CD14-positive monocyte (primary cell): Measurements from ENCODE around the gene CENPF. TPM values are rescaled to one million over a fixed set of nuclear protein-coding genes. Genes with fewer than 3 reads are reported as not detected.

ENCODE experiments used
- DNase-seq, 3 donors: peaks; one replicate each; pipeline ENCODE4 v3.0.0-alpha.2; 2011 to 2022
- H2AFZ ChIP-seq: 2 replicates; pipeline ENCODE4 v1.6.0; 2012; ENCODE audit warnings: mild to moderate bottlenecking, low read depth, low read length, inconsistent platforms; ENCODE audit not compliant: insufficient read depth, poor library complexity, severe bottlenecking
- H3K27ac ChIP-seq, 2 donors: 1 replicate in 1 of 2; 2 replicates in 1 of 2; pipeline ENCODE4 v1.5.1; 2012 to 2013; ENCODE audit warnings: low read length in 2 of 2, control low read depth in 1 of 2, inconsistent platforms in 1 of 2, low read depth in 1 of 2, mild to moderate bottlenecking in 1 of 2
- H3K27me3 ChIP-seq, 2 donors: one replicate each; pipeline versions ENCODE4 v1.6.0 to v1.6.1; 2011 to 2013; ENCODE audit warnings: low read length in 2 of 2; ENCODE audit not compliant: control insufficient read depth in 2 of 2, insufficient read depth in 2 of 2
- H3K36me3 ChIP-seq, 2 donors: replicated peaks in 1 of 2; 1 replicate in 1 of 2; 2 replicates in 1 of 2; pipeline versions ENCODE4 v1.5.1 to v1.6.1; 2012 to 2013; ENCODE audit warnings: low read length in 2 of 2, control low read depth in 1 of 2, inconsistent platforms in 1 of 2, mild to moderate bottlenecking in 1 of 2; ENCODE audit not compliant: insufficient read depth in 2 of 2, control insufficient read depth in 1 of 2
- H3K4me1 ChIP-seq, 2 donors: 1 replicate in 1 of 2; 2 replicates in 1 of 2; pipeline versions ENCODE4 v1.5.1 to v1.6.1; 2012 to 2013; ENCODE audit warnings: low read length in 2 of 2, control low read depth in 1 of 2, inconsistent platforms in 1 of 2, mild to moderate bottlenecking in 1 of 2, moderate library complexity in 1 of 2; ENCODE audit not compliant: insufficient read depth in 2 of 2, control insufficient read depth in 1 of 2
- H3K4me2 ChIP-seq: replicated peaks from 2 replicates; pipeline ENCODE3; 2012; ENCODE audit warnings: low read length, moderate library complexity, mild to moderate bottlenecking; ENCODE audit not compliant: poor library complexity, severe bottlenecking; ENCODE audit errors: extremely low read depth
- H3K4me3 ChIP-seq, 3 experiments: fragments of 200-600 bp in 1 of 3; sonication (generic) in 1 of 3; replicated peaks in 1 of 3; 1 replicate in 2 of 3; 2 replicates in 1 of 3; pipeline ENCODE4 v1.5.1; 2011 to 2013; ENCODE audit warnings: low read length in 3 of 3, mild to moderate bottlenecking in 3 of 3, control low read depth in 2 of 3, low read depth in 2 of 3, inconsistent platforms in 1 of 3, moderate library complexity in 1 of 3
- H3K79me2 ChIP-seq: 2 replicates; pipeline ENCODE4 v1.6.0; 2012; ENCODE audit warnings: mild to moderate bottlenecking, control low read depth, inconsistent platforms, low read length, moderate library complexity; ENCODE audit not compliant: insufficient read depth
- H3K9ac ChIP-seq: 2 replicates; pipeline ENCODE4 v1.6.0; 2017; ENCODE audit warnings: low read length, mild to moderate bottlenecking; ENCODE audit not compliant: insufficient read depth, poor library complexity, severe bottlenecking
- H3K9me3 ChIP-seq, 2 donors: replicated peaks in 1 of 2; 1 replicate in 1 of 2; 2 replicates in 1 of 2; pipeline versions ENCODE4 v1.5.1 to v1.6.1; 2012 to 2013; ENCODE audit warnings: low read length in 2 of 2, control low read depth in 1 of 2; ENCODE audit not compliant: control insufficient read depth in 1 of 2, insufficient read depth in 1 of 2
- H4K20me1 ChIP-seq: 2 replicates; pipeline ENCODE4 v1.6.0; 2012; ENCODE audit warnings: mild to moderate bottlenecking, low read length, control low read depth, moderate library complexity; ENCODE audit not compliant: insufficient read depth
- H3K27ac Mint-ChIP-seq, 7 donors: one replicate each; pipeline ENCODE4 v1.8.0; 2020; ENCODE audit warnings: mild to moderate bottlenecking in 7 of 7, mixed read lengths in 7 of 7, moderate library complexity in 6 of 7, inconsistent platforms in 2 of 7
- H3K27me3 Mint-ChIP-seq, 3 donors: one replicate each; pipeline ENCODE4 v1.8.0; 2021 to 2022; ENCODE audit warnings: low read depth in 3 of 3, mild to moderate bottlenecking in 3 of 3, mixed read lengths in 3 of 3, moderate library complexity in 3 of 3, inconsistent platforms in 1 of 3
- H3K36me3 Mint-ChIP-seq, 2 donors: one replicate each; pipeline ENCODE4 v1.8.0; 2020; ENCODE audit warnings: mixed read lengths in 2 of 2, inconsistent platforms in 1 of 2, mild to moderate bottlenecking in 1 of 2
- H3K4me1 Mint-ChIP-seq: one replicate; pipeline ENCODE4 v1.8.0; 2020; ENCODE audit warnings: mild to moderate bottlenecking, mixed read lengths
- H3K4me3 Mint-ChIP-seq, 2 donors: one replicate each; pipeline ENCODE4 v1.8.0; 2020; ENCODE audit warnings: mild to moderate bottlenecking in 2 of 2, mixed read lengths in 2 of 2, moderate library complexity in 1 of 2
- H3K9me3 Mint-ChIP-seq, 7 donors: one replicate each; pipeline ENCODE4 v1.8.0; 2020 to 2022; ENCODE audit warnings: mixed read lengths in 7 of 7, mild to moderate bottlenecking in 6 of 7, moderate library complexity in 6 of 7, inconsistent platforms in 2 of 7
- WGBS: methylation state at CpG from one replicate; pipeline ENCODE4 v1.1.5; 2013; ENCODE audit warnings: missing lambda C conversion rate; ENCODE audit not compliant: insufficient coverage; 5-methylcytosine and 5-hydroxymethylcytosine counted together
- intact Hi-C, 2 donors: fragments of 100-400 bp; cut with micrococcal nuclease; formaldehyde crosslinking; loops; one replicate each; pipeline versions ENCODE4 v1.15.0 to v1.15.1; 2023
- polyA plus RNA-seq, 3 donors: library from polyadenylated mRNA; depleted of rRNA in 1 of 3; unstranded in 2 of 3; stranded (reverse) in 1 of 3; fragments of 300-500 nt in 2 of 3; fragments of >200 nt in 1 of 3; fragmentation: Illumina TruSeq in 2 of 3; gene quantifications; 1 replicate in 2 of 3; 2 replicates in 1 of 3; pipeline ENCODE4 v1.2.3, GENCODE V29; 2012 to 2021
- TF ChIP-seq, protein P1 (sequence below): fragments of 200-600 bp; IDR thresholded peaks from one replicate; pipeline ENCODE4 v1.8.0; 2022; ENCODE audit warnings: antibody characterized with exemption, mild to moderate bottlenecking

CENPF gene
- polyA plus RNA-seq, 3 donors: 0.01 to 0.29 TPM; not detected in 1

GRCh38 chr1:214698559-214698958, 95.6 kb downstream of the CENPF start:
- peaks cover 0 to 1% (median 1%) of the 10 kb centered on the region in 3 donors for H3K27me3 Mint-ChIP-seq
- Histone ChIP-seq H3K9ac (no peak overlapping the region), H2AFZ (no peak overlapping the region), H3K27ac (no peak overlapping the region), H3K4me2 (no peak overlapping the region), H3K79me2 (no peaks in the 10 kb centered on the region), H3K4me1 (no peaks in the 10 kb centered on the region), H3K4me3 (no peak overlapping the region), H3K9me3 (no peaks in the 10 kb centered on the region), H3K27me3 (no peaks in the 10 kb centered on the region), H4K20me1 (no peaks in the 10 kb centered on the region), H3K36me3 (no peaks in the 10 kb centered on the region)
- H3K4me1 Mint-ChIP-seq: no peaks in the 10 kb centered on the region
- H3K27ac Mint-ChIP-seq: no peak overlapping the region
- TF ChIP-seq, protein P1, sequence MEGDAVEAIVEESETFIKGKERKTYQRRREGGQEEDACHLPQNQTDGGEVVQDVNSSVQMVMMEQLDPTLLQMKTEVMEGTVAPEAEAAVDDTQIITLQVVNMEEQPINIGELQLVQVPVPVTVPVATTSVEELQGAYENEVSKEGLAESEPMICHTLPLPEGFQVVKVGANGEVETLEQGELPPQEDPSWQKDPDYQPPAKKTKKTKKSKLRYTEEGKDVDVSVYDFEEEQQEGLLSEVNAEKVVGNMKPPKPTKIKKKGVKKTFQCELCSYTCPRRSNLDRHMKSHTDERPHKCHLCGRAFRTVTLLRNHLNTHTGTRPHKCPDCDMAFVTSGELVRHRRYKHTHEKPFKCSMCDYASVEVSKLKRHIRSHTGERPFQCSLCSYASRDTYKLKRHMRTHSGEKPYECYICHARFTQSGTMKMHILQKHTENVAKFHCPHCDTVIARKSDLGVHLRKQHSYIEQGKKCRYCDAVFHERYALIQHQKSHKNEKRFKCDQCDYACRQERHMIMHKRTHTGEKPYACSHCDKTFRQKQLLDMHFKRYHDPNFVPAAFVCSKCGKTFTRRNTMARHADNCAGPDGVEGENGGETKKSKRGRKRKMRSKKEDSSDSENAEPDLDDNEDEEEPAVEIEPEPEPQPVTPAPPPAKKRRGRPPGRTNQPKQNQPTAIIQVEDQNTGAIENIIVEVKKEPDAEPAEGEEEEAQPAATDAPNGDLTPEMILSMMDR: no peak
- WGBS: no CpG with 5 or more reads among the region's 1 CpG
- intact Hi-C loops: no loop called here
- DNase-seq: no peak
- peaks cover 2 to 13% (median 4%) of the 10 kb centered on the region in 7 donors for H3K9me3 Mint-ChIP-seq
- H3K4me3 Mint-ChIP-seq: no peak overlapping the region
- no peaks in the 10 kb centered on the region for H3K36me3 Mint-ChIP-seq

GRCh38 chr1:214700437-214700836, 97.4 kb downstream of the CENPF start:
- Histone ChIP-seq H4K20me1 (no peaks in the 10 kb centered on the region), H3K4me2 (no peak overlapping the region), H2AFZ (no peak overlapping the region), H3K9ac (no peak overlapping the region), H3K9me3 (no peaks in the 10 kb centered on the region), H3K4me1 (no peaks in the 10 kb centered on the region), H3K27ac (no peak overlapping the region), H3K79me2 (no peaks in the 10 kb centered on the region), H3K4me3 (no peak overlapping the region), H3K27me3 (no peaks in the 10 kb centered on the region), H3K36me3 (no peaks in the 10 kb centered on the region)
- Mint-ChIP-seq H3K4me1 (no peaks in the 10 kb centered on the region), H3K36me3 (no peaks in the 10 kb centered on the region), H3K27ac (no peak overlapping the region), H3K4me3 (no peak overlapping the region), H3K9me3 (peaks cover 0 to 10% (median 4%) of the 10 kb centered on the region in 7 donors), H3K27me3 (peaks cover 0 to 1% (median 0%) of the 10 kb centered on the region in 3 donors)
- intact Hi-C loops: no loop called here
- TF ChIP-seq, protein P1: no peak
- DNase-seq: no peak
- WGBS: 67% methylated on average over 2 of the region's 4 CpGs
